HepG2 (cell line): ENCODE results near the gene LRRN2. TPM values are rescaled to one million over a fixed set of nuclear protein-coding genes. Genes with fewer than 3 reads are reported as not detected.

Experiments used
- ATAC-seq: fragments of 200-7000 bp; cut with Tn5 transposase; 3 replicates; pipeline ENCODE4 v1.9.1; 2020; ENCODE audit warnings: mild to moderate bottlenecking, moderate library complexity
- BruUV-seq: library from RNA; stranded (reverse); fragments of 400-500 nt; replicated peaks from 2 replicates; lab custom pipeline; 2021; lab: Mats Ljungman, UMichigan
- CTCF ChIA-PET: fragments of 300-600 bp; formaldehyde crosslinking; extraction: SDS; loops from one replicate; lab custom pipeline; 2021; ENCODE audit warnings: low total read pairs, inconsistent platforms, low intra/inter-chr PET ratio; lab: Yijun Ruan, JAX
- POLR2A ChIA-PET: fragments of 350-600 bp; sonication (Branson Sonifier 250); formaldehyde crosslinking; loops from one replicate; lab custom pipeline; 2020; ENCODE audit warnings: antibody characterized with exemption, inconsistent platforms; lab: Yijun Ruan, JAX
- DNase-seq: peaks from one replicate; pipeline ENCODE4 v3.0.0-alpha.2; 2015; ENCODE audit warnings: low spot score
- FAIRE-seq: peaks from 3 replicates; lab custom pipeline; 2011; peaks lifted over from hg19 to GRCh38; lab: Jason Lieb, UNC
- H2AFZ ChIP-seq: one replicate; pipeline ENCODE4 v1.6.1; 2011; ENCODE audit warnings: low read length, inconsistent platforms
- H3K27ac ChIP-seq: fragments of 300-600 bp; 3 replicates; pipeline ENCODE4 v1.8.0; 2011; ENCODE audit warnings: mixed run types, mild to moderate bottlenecking, mixed read lengths, low read length, inconsistent platforms; ENCODE audit not compliant: insufficient read depth; ENCODE audit errors: extremely low read length
- H3K27me3 ChIP-seq, 2 experiments: fragments of 200-600 bp in 1 of 2; 2 replicates in 1 of 2; 3 replicates in 1 of 2; pipeline versions ENCODE4 v1.6.0 to v1.8.0; 2011; ENCODE audit warnings: low read length in 2 of 2, mild to moderate bottlenecking in 2 of 2, moderate library complexity in 2 of 2, inconsistent platforms in 1 of 2; ENCODE audit not compliant: insufficient read depth in 2 of 2, control insufficient read depth in 1 of 2
- H3K36me3 ChIP-seq, 2 experiments: fragments of 200-600 bp in 1 of 2; replicated peaks in 1 of 2; 2 replicates in 1 of 2; 3 replicates in 1 of 2; pipeline versions ENCODE4 v1.5.1 to v1.8.0; 2011; ENCODE audit warnings: low read length in 2 of 2, inconsistent platforms in 1 of 2; ENCODE audit not compliant: insufficient read depth in 2 of 2, control insufficient read depth in 1 of 2
- H3K4me1 ChIP-seq: 2 replicates; pipeline ENCODE4 v1.5.1; 2012; ENCODE audit warnings: low read length, inconsistent platforms; ENCODE audit not compliant: insufficient read depth
- H3K4me2 ChIP-seq: 2 replicates; pipeline ENCODE4 v1.6.0; 2011; ENCODE audit warnings: low read depth, low read length, inconsistent platforms
- H3K4me3 ChIP-seq, 3 experiments: fragments of 200-600 bp in 1 of 3; sonication (generic), shearing (Covaris generic) in 1 of 3; replicated peaks in 1 of 3; 2 replicates each; pipeline ENCODE4 v1.5.1; 2011 to 2016; ENCODE audit warnings: low read length in 3 of 3, inconsistent platforms in 2 of 3, low read depth in 2 of 3, mild to moderate bottlenecking in 2 of 3, control low read depth in 1 of 3, mixed read lengths in 1 of 3; ENCODE audit not compliant: insufficient read depth in 1 of 3
- H3K79me2 ChIP-seq: one replicate; pipeline ENCODE4 v1.6.1; 2011; ENCODE audit warnings: low read length, inconsistent platforms; ENCODE audit not compliant: insufficient read depth
- H3K9ac ChIP-seq: 2 replicates; pipeline ENCODE4 v1.6.0; 2011; ENCODE audit warnings: mild to moderate bottlenecking, low read depth, low read length, inconsistent platforms; ENCODE audit not compliant: insufficient read depth
- H3K9me3 ChIP-seq: 2 replicates; pipeline ENCODE4 v1.5.1; 2012; ENCODE audit warnings: mild to moderate bottlenecking, low read length
- H4K20me1 ChIP-seq: 2 replicates; pipeline ENCODE4 v1.6.0; 2011; ENCODE audit warnings: inconsistent platforms, mild to moderate bottlenecking, low read length, moderate library complexity; ENCODE audit not compliant: insufficient read depth
- ARNT2 ChIP-seq: sonication (generic); formaldehyde crosslinking; IDR thresholded peaks from 2 replicates; pipeline ENCODE4 v1.8.0; 2022; ENCODE audit warnings: mild to moderate bottlenecking, low read depth, missing genetic modification reagents, moderate library complexity
- ATF7 ChIP-seq, 2 experiments: fragments of 450-650 bp in 1 of 2; sonication (generic) in 1 of 2; formaldehyde crosslinking in 1 of 2; IDR thresholded peaks; 2 replicates each; pipeline versions ENCODE4 v1.4.0 to v1.6.1; 2016 to 2020; ENCODE audit warnings: antibody characterized with exemption in 1 of 2, mild to moderate bottlenecking in 1 of 2, missing genetic modification reagents in 1 of 2
- CHD4 ChIP-seq: fragments of 200-600 bp; sonication (generic); IDR thresholded peaks from 2 replicates; pipeline ENCODE4 v1.7.0; 2017; ENCODE audit warnings: mild to moderate bottlenecking, low read length, borderline replicate concordance
- ELF4 ChIP-seq: sonication (generic); formaldehyde crosslinking; IDR thresholded peaks from 2 replicates; pipeline ENCODE4 v1.5.0; 2020; ENCODE audit warnings: missing genetic modification reagents, mild to moderate bottlenecking, moderate library complexity, borderline replicate concordance
- IKZF5 ChIP-seq: IDR thresholded peaks from 2 replicates; pipeline ENCODE4 v1.6.1; 2018; ENCODE audit warnings: missing genetic modification reagents, mild to moderate bottlenecking, missing compliant biosample characterization
- MEIS2 ChIP-seq: sonication (generic); formaldehyde crosslinking; IDR thresholded peaks from 2 replicates; pipeline ENCODE4 v1.9.0; 2021; ENCODE audit warnings: mild to moderate bottlenecking, missing genetic modification reagents
- MZF1 ChIP-seq: sonication (generic); formaldehyde crosslinking; IDR thresholded peaks from 2 replicates; pipeline ENCODE4 v1.8.1; 2023; ENCODE audit warnings: mild to moderate bottlenecking, missing genetic modification reagents, borderline replicate concordance
- PHF5A ChIP-seq: IDR thresholded peaks from one replicate; pipeline ENCODE4 v1.6.1; 2018; ENCODE audit warnings: low read depth, missing genetic modification reagents; ENCODE audit not compliant: unreplicated experiment
- POGZ ChIP-seq: sonication (generic); formaldehyde crosslinking; IDR thresholded peaks from 2 replicates; pipeline ENCODE4 v1.4.0; 2020; ENCODE audit warnings: mild to moderate bottlenecking, missing genetic modification reagents
- PRDM4 ChIP-seq: sonication (generic); formaldehyde crosslinking; IDR thresholded peaks from 2 replicates; pipeline ENCODE4 v1.9.0; 2021; ENCODE audit warnings: missing genetic modification reagents, borderline replicate concordance
- TSC22D2 ChIP-seq: sonication (generic); formaldehyde crosslinking; IDR thresholded peaks from 2 replicates; pipeline ENCODE4 v1.5.1; 2020; ENCODE audit warnings: missing genetic modification reagents, mild to moderate bottlenecking, borderline replicate concordance
- ZNF782 ChIP-seq: sonication (generic); formaldehyde crosslinking; IDR thresholded peaks from 2 replicates; pipeline ENCODE4 v1.4.0; 2020; ENCODE audit warnings: missing genetic modification reagents, mild to moderate bottlenecking, borderline replicate concordance
- WGBS: methylation state at CpG from one replicate; pipeline ENCODE4 v1.1.6; 2017; ENCODE audit warnings: low lambda C conversion rate; 5-methylcytosine and 5-hydroxymethylcytosine counted together
- in situ Hi-C: cut with HindIII; loops from 2 replicates; pipeline ENCODE4 v1.10.0; 2017; ENCODE audit warnings: low pct_unique_long_range_greater_than_20kb; ENCODE audit not compliant: extremely low pct_ligation_motif_present
- intact Hi-C: fragments of 100-400 bp; cut with micrococcal nuclease; formaldehyde crosslinking; loops from one replicate; pipeline ENCODE4 v1.10.0; 2022; ENCODE audit not compliant: unreplicated experiment
- polyA plus RNA-seq, 8 experiments: library from polyadenylated mRNA; depleted of rRNA in 3 of 8; stranded (reverse) in 7 of 8; unstranded in 1 of 8; fragments of >200 nt; fragmentation: Illumina TruSeq in 4 of 8; extraction: Trizol in 4 of 8; gene quantifications; 2 replicates each; pipeline versions ENCODE4 v1.2.1 to v1.2.3, GENCODE V29; 2011 to 2016; ENCODE audit warnings: low read depth in 4 of 8, missing spikeins in 1 of 8, mixed read lengths in 1 of 8; ENCODE audit not compliant: insufficient read depth in 1 of 8
- total RNA-seq, 5 experiments: library from RNA; depleted of rRNA; stranded (reverse); fragments of >200 nt; fragmentation: Illumina TruSeq; extraction: Trizol; gene quantifications; 2 replicates each; pipeline ENCODE4 v1.2.3, GENCODE V29; 2016; ENCODE audit warnings: low read depth in 1 of 5

LRRN2 gene
- total and polyA plus RNA-seq, 2 of the 13 experiments (the other 11 are each of a cell fraction or from before 2014, with no cell fraction given), result not detected

GRCh38 chr1:204714194-204714860 is 28.8 kb upstream of the LRRN2 start:
- in situ Hi-C loops (no loop called here), intact Hi-C loops (no loop called here)
- Histone ChIP-seq H4K20me1 (no peaks in the 10 kb centered on the region), H3K4me1 (peaks cover 27% of the 10 kb centered on the region), H3K36me3 (no peaks in the 10 kb centered on the region), H2AFZ (no peak overlapping the region), H3K79me2 (no peaks in the 10 kb centered on the region), H3K27ac (no peak overlapping the region), H3K27me3 (peaks cover 0 to 3% of the 10 kb centered on the region in 2 experiments; a peak in 3 of 5 replicates), H3K4me3 (no peak overlapping the region), H3K9me3 (no peaks in the 10 kb centered on the region), H3K9ac (no peak overlapping the region), H3K4me2 (no peak overlapping the region)
- 16% methylated on average over 6 of the region's 6 CpGs for WGBS
- POLR2A ChIA-PET, result no interaction called here
- FAIRE-seq (no peak), DNase-seq (no peak), ATAC-seq (no peak)
- CTCF ChIA-PET, result no interaction called here
- no TSS peak for BruUV-seq
- TF ChIP-seq MZF1 (CRISPR knock-in tag) (no peak), PRDM4 (CRISPR knock-in tag) (no peak), ATF7 (IDR thresholded peaks at IDR 0.05) (peak; percentile 50; the same call in 1 of the 2 replicates), ATF7 (CRISPR knock-in tag; IDR thresholded peaks at IDR 0.05) (no peak), POGZ (CRISPR knock-in tag) (no peak)

- ChIA-PET POLR2A (no interaction called here), CTCF (no interaction called here)
- H2AFZ ChIP-seq, result no peak overlapping the region
- H3K9me3 ChIP-seq, result no peaks in the 10 kb centered on the region
- H3K4me2 ChIP-seq, result no peak overlapping the region
- intact Hi-C loops (no loop called here), in situ Hi-C loops (no loop called here)
- H3K4me3 ChIP-seq, result no peak overlapping the region
- no peaks in the 10 kb centered on the region for H3K36me3 ChIP-seq
- WGBS, result 32% methylated on average over 5 of the region's 5 CpGs
- no peak overlapping the region for H3K9ac ChIP-seq
- peaks cover 27% of the 10 kb centered on the region for H3K4me1 ChIP-seq
- H3K79me2 ChIP-seq, result no peaks in the 10 kb centered on the region
- no peak for FAIRE-seq
- BruUV-seq, result no TSS peak
- peaks cover 0 to 7% of the 10 kb centered on the region in 2 experiments; a peak in 3 of 5 replicates for H3K27me3 ChIP-seq
- ATAC-seq, result no peak
- no peak overlapping the region for H3K27ac ChIP-seq
- no peaks in the 10 kb centered on the region for H4K20me1 ChIP-seq
- no peak for DNase-seq
- no peak for TF ChIP-seq IKZF5
- no peak for TF ChIP-seq ELF4 (CRISPR knock-in tag)
- TF ChIP-seq CHD4, result no peak
- no peak for TF ChIP-seq MEIS2 (CRISPR knock-in tag)
- TF ChIP-seq TSC22D2 (CRISPR knock-in tag), result no peak
- TF ChIP-seq ZNF782, result no peak
- TF ChIP-seq ARNT2 (CRISPR knock-in tag), result no peak
- TF ChIP-seq PHF5A (CRISPR knock-in tag), result no peak
Observed at GRCh38 chr1:204713541-204713940, 28.0 kb upstream of the LRRN2 start.
